ENCODE data around the gene R3HDM2.

DNA sequence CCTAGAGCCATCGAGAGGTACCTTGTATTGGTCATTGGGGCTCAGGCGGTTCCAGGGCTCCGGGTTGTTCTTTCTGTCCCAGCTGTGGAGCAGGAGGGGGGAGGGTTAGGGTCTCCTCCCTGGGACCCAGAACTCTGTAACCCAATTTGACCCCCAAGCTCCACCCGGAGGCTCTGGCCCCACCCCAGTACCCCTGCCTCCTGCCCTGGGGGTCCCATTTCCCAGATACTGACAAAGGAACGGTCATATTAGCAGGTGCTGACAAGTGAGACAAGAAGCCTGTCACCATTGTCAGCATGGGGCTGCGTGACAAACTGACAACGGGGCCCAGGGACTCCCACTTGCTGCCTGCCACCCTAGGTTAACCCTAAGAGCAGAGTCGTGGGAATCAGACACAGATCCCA is 195.1 kb downstream of the R3HDM2 start:
- TF ChIP-seq GATA3 (IDR thresholded peaks at IDR 0.05; ENCODE audit: low read depth, low read length), result no peak
- no peak for TF ChIP-seq GATA2 (IDR thresholded peaks at IDR 0.05; ENCODE audit: low read depth, low read length)

Data from SH-SY5Y (cell line).